Placental pericyte (primary cell): ENCODE data around the gene STMND1. TPM values are rescaled to one million over a fixed set of nuclear protein-coding genes. Genes with fewer than 3 reads are reported as not detected.

Source experiments
- total RNA-seq: library from RNA; depleted of rRNA; stranded (reverse); fragments of >200 nt; gene quantifications from 2 replicates; pipeline ENCODE4 v1.2.3, GENCODE V29; 2012

The STMND1 gene
- total RNA-seq: not detected in 2 replicates

DNA sequence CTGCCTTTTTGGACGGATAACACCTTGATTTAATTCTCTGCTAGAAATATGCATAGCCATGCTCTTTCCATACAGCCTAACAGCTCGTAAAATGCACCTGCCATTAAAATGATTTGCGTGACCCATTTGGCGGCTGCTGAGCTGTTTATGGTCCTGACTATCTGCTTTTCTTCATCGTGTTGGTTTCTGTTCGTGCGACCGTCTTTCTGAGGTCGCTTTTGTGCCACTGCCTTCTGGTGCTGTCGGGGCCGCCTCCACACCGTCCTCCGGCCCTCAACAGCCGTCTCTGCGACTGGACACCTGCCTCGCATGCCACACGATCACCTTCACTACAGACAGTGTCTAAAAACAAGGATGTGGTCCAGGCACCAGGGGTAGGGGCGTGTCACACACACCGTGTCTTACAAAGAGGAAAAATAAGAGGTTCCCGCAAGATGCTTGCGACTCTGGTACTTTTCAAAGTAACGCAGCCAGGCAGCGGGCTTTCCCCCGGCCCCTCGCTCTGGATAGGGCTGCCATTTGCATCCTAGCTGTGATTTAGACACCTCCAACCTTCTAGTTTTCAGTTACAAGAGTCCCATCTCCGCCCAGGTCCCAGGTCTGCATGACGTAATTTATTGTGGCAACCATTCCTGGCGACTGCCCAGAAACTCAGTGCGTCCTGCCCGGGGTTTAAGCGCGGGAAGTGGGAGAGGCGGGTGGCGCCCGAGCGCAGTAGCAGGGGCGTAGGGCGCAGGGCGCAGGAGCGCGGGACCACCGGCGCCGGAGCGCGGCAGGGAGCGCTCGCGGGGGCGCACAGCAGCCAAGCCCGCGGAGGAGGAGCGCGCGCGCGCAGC is at the start of gene STMND1:
TSS of gene STMND1 (plus strand) at position 629 of the 836 bp plus-strand sequence. CDS start 208 bp downstream, outside the sequence.

Other genes starting within 250 kb of the STMND1 start
- gene RBM24, start 179.3 kb downstream of the STMND1 start, total RNA-seq: 0.88 and 9.3 TPM in 2 replicates